Transverse colon (tissue), 4 donors: ENCODE data around the gene PHAX. TPM values are rescaled to one million over a fixed set of nuclear protein-coding genes. Genes with fewer than 3 reads are reported as not detected.

Experiments used
- DNase-seq: peaks from one replicate; pipeline ENCODE4 v3.0.0-alpha.2; 2019
- H3K27ac ChIP-seq, 4 donors: fragments of 200-600 bp; sonication (generic); 2 replicates each; pipeline ENCODE4 v1.5.1; 2016 to 2018; ENCODE audit warnings: inconsistent platforms in 4 of 4
- H3K27me3 ChIP-seq: fragments of 200-600 bp; sonication (generic); 2 replicates; pipeline ENCODE4 v1.5.1; 2017; ENCODE audit warnings: inconsistent platforms
- H3K36me3 ChIP-seq, 4 donors: fragments of 200-600 bp; sonication (generic); 2 replicates each; pipeline ENCODE4 v1.5.1; 2017 to 2019; ENCODE audit warnings: inconsistent platforms in 4 of 4
- H3K4me1 ChIP-seq, 4 donors: fragments of 200-600 bp; sonication (generic); 2 replicates each; pipeline ENCODE4 v1.5.1; 2017 to 2020; ENCODE audit warnings: inconsistent platforms in 4 of 4
- H3K4me3 ChIP-seq, 4 donors: fragments of 200-600 bp; sonication (generic); 1 replicate in 1 of 4; 2 replicates in 3 of 4; pipeline versions ENCODE4 v1.5.1 to v1.6.1; 2017 to 2019; ENCODE audit warnings: inconsistent platforms in 4 of 4
- H3K9me3 ChIP-seq, 2 donors: fragments of 200-600 bp; sonication (generic); 2 replicates each; pipeline ENCODE4 v1.5.1; 2017 to 2019; ENCODE audit warnings: inconsistent platforms in 2 of 2
- CTCF ChIP-seq, 5 experiments: fragments of 200-600 bp in 3 of 5; fragments of 450-650 bp in 2 of 5; sonication (generic) in 3 of 5; IDR thresholded peaks; 1 replicate in 2 of 5; 2 replicates in 3 of 5; pipeline ENCODE4 v1.5.1; 2016 to 2017; ENCODE audit warnings: antibody characterized with exemption in 5 of 5, inconsistent platforms in 3 of 5, mild to moderate bottlenecking in 2 of 5, moderate library complexity in 1 of 5
- EP300 ChIP-seq: sonication (generic); formaldehyde crosslinking; IDR thresholded peaks from one replicate; pipeline ENCODE4 v1.6.1; 2017; ENCODE audit warnings: antibody characterized with exemption, low read depth
- POLR2A ChIP-seq: fragments of 450-650 bp; IDR thresholded peaks from one replicate; pipeline ENCODE4 v1.6.1; 2016; ENCODE audit warnings: antibody characterized with exemption, mild to moderate bottlenecking, moderate library complexity
- POLR2AphosphoS5 ChIP-seq, 3 donors: sonication (generic); formaldehyde crosslinking; IDR thresholded peaks; one replicate each; pipeline ENCODE4 v1.6.1; 2016; ENCODE audit warnings: antibody characterized with exemption in 3 of 3
- WGBS, 2 donors: methylation state at CpG; one replicate each; pipeline ENCODE4 v1.1.5; 2018; ENCODE audit warnings: low coverage in 1 of 2; 5-methylcytosine and 5-hydroxymethylcytosine counted together
- in situ Hi-C, 4 donors: fragments of 200-750 bp; cut with MboI; loops; one replicate each; pipeline versions ENCODE4 v1.15.0 to v1.15.1; 2017; ENCODE audit warnings: low sequenced_read_pairs in 3 of 4, low pct_ligation_motif_present in 1 of 4, low pct_unique_long_range_greater_than_20kb in 1 of 4
- intact Hi-C: fragments of 100-400 bp; cut with DNase I; formaldehyde crosslinking; loops from one replicate; pipeline ENCODE4 v1.15.1; 2023; ENCODE audit warnings: low total_unique reads
- total RNA-seq, 4 donors: library from RNA; depleted of rRNA; stranded (reverse); fragments of >200 nt; gene quantifications; one replicate each; pipeline ENCODE4 v1.1.0, GENCODE V29; 2016

PHAX gene
- total RNA-seq, 4 donors from 2014 or later, result 6.7 to 55.3 (median 49.2) TPM

- Histone ChIP-seq H3K27me3 (no peaks in the 10 kb centered on the region), H3K4me3 (no peak overlapping the region), H3K9me3 (no peaks in the 10 kb centered on the region), H3K27ac (no peak overlapping the region), H3K36me3 (peaks cover 0 to 35% (median 14%) of the 10 kb centered on the region in 4 donors), H3K4me1 (peaks cover 0 to 10% (median 7%) of the 10 kb centered on the region in 4 donors)
- intact Hi-C loops, result no loop called here
- in situ Hi-C loops, result no loop called here
- WGBS, 2 donors, result 97 to 100% methylated on average over 1 to 2 of the region's 2 CpGs
- no peak for TF ChIP-seq POLR2A
- TF ChIP-seq CTCF (IDR thresholded peaks at IDR 0.05), result no peak
- TF ChIP-seq POLR2AphosphoS5 (IDR thresholded peaks at IDR 0.05), result no peak
- TF ChIP-seq EP300, result no peak
- no peak for DNase-seq
Measured at GRCh38 chr5:126619781-126620180, 19.0 kb downstream of the PHAX start.

GRCh38 chr5:126624534-126624933 is 23.8 kb downstream of the PHAX start:
- in situ Hi-C loops, result no loop called here
- WGBS, 2 donors, result 45 to 59% methylated on average over 4 of the region's 4 CpGs
- Histone ChIP-seq H3K27ac (no peak overlapping the region), H3K27me3 (no peaks in the 10 kb centered on the region), H3K36me3 (peaks cover 0 to 23% (median 11%) of the 10 kb centered on the region in 4 donors), H3K4me3 (no peak overlapping the region), H3K9me3 (no peaks in the 10 kb centered on the region), H3K4me1 (peaks cover 0 to 10% (median 7%) of the 10 kb centered on the region in 4 donors)
- intact Hi-C loops, result no loop called here
- TF ChIP-seq EP300 (no peak), CTCF (IDR thresholded peaks at IDR 0.05) (no peak), POLR2A (no peak), POLR2AphosphoS5 (IDR thresholded peaks at IDR 0.05) (no peak)
- no peak for DNase-seq

GRCh38 chr5:126628102-126628501 is 27.4 kb downstream of the PHAX start:
- no peaks in the 10 kb centered on the region for H3K9me3 ChIP-seq
- TF ChIP-seq POLR2AphosphoS5 (IDR thresholded peaks at IDR 0.05) (no peak), CTCF (IDR thresholded peaks at IDR 0.05) (no peak), EP300 (no peak), POLR2A (no peak)
- H3K27me3 ChIP-seq, result no peaks in the 10 kb centered on the region
- no peak for DNase-seq
- intact Hi-C loops (no loop called here), in situ Hi-C loops (no loop called here)
- H3K36me3 ChIP-seq, result peaks cover 0 to 17% (median 7%) of the 10 kb centered on the region in 4 donors
- peaks cover 0 to 9% (median 6%) of the 10 kb centered on the region in 4 donors for H3K4me1 ChIP-seq
- H3K27ac ChIP-seq, result no peak overlapping the region
- 94% methylated on average over 11 of the region's 11 CpGs; no CpG with 5 or more reads in 1 of the 2 donors for WGBS, 2 donors
- no peak overlapping the region for H3K4me3 ChIP-seq

- no peak overlapping the region for H3K4me3 ChIP-seq
- H3K27ac ChIP-seq, result no peak overlapping the region
- TF ChIP-seq CTCF (IDR thresholded peaks at IDR 0.05), result no peak
- no peak for TF ChIP-seq POLR2AphosphoS5 (IDR thresholded peaks at IDR 0.05)
- no peak for TF ChIP-seq POLR2A
- no peak for TF ChIP-seq EP300
- intact Hi-C loops (no loop called here), in situ Hi-C loops (no loop called here)
- no peaks in the 10 kb centered on the region for H3K27me3 ChIP-seq
- H3K36me3 ChIP-seq, result no peaks in the 10 kb centered on the region
- 56 to 78% methylated on average over 3 of the region's 3 CpGs for WGBS, 2 donors
- no peaks in the 10 kb centered on the region for H3K9me3 ChIP-seq
- no peaks in the 10 kb centered on the region for H3K4me1 ChIP-seq
- no peak for DNase-seq
Measured at GRCh38 chr5:126631920-126632319, 31.2 kb downstream of the PHAX start.
